Adrenal gland (tissue), 12 donors: Measurements from ENCODE around the gene TNS1. TPM values are rescaled to one million over a fixed set of nuclear protein-coding genes. Genes with fewer than 3 reads are reported as not detected.

Source experiments
- DNase-seq, 7 donors: peaks; one replicate each; pipeline ENCODE4 v3.0.0-alpha.2; 2019 to 2020
- H3K27ac ChIP-seq, 5 donors: fragments of 200-600 bp; sonication (generic) in 4 of 5; 1 replicate in 3 of 5; 2 replicates in 2 of 5; pipeline versions ENCODE4 v1.5.1 to v1.8.0; 2016 to 2020; ENCODE audit warnings: mild to moderate bottlenecking in 1 of 5
- H3K27me3 ChIP-seq: fragments of 200-600 bp; 2 replicates; pipeline ENCODE4 v1.8.0; 2021
- H3K36me3 ChIP-seq, 2 donors: fragments of 200-600 bp; replicated peaks in 1 of 2; 1 replicate in 1 of 2; 2 replicates in 1 of 2; pipeline versions ENCODE4 v1.5.1 to v1.8.0; 2018 to 2022
- H3K4me1 ChIP-seq, 2 donors: fragments of 200-600 bp; replicated peaks in 1 of 2; 1 replicate in 1 of 2; 2 replicates in 1 of 2; pipeline versions ENCODE4 v1.5.1 to v1.8.0; 2018 to 2021
- H3K4me3 ChIP-seq, 4 donors: fragments of 200-600 bp; sonication (generic) in 3 of 4; one replicate each; pipeline ENCODE4 v1.5.1; 2016 to 2018
- H3K9me3 ChIP-seq, 3 donors: fragments of 200-600 bp; sonication (generic) in 1 of 3; replicated peaks in 1 of 3; 1 replicate in 2 of 3; 2 replicates in 1 of 3; pipeline versions ENCODE4 v1.5.1 to v1.8.0; 2016 to 2021
- CTCF ChIP-seq, 6 experiments: fragments of 450-650 bp in 4 of 6; fragments of 200-600 bp in 2 of 6; sonication (generic) in 1 of 6; IDR thresholded peaks; 1 replicate in 5 of 6; 2 replicates in 1 of 6; pipeline versions ENCODE4 v1.5.1 to v1.8.0; 2016 to 2021; ENCODE audit warnings: antibody characterized with exemption in 6 of 6, mild to moderate bottlenecking in 2 of 6, moderate library complexity in 1 of 6
- POLR2A ChIP-seq, 2 donors: fragments of 450-650 bp; IDR thresholded peaks; one replicate each; pipeline ENCODE4 v1.6.1; 2017; ENCODE audit warnings: antibody characterized with exemption in 2 of 2, mild to moderate bottlenecking in 2 of 2, moderate library complexity in 1 of 2
- WGBS, 4 donors: extraction: QIAGEN DNeasy Blood & Tissue Kit in 2 of 4; methylation state at CpG; one replicate each; pipeline versions ENCODE4 v1.1.5 to v1.1.7; 2013 to 2017; 5-methylcytosine and 5-hydroxymethylcytosine counted together
- intact Hi-C, 2 donors: fragments of 100-400 bp; cut with DNase I; formaldehyde crosslinking; loops; one replicate each; pipeline versions ENCODE4 v1.14.1 to v1.15.0; 2022 to 2023
- polyA plus RNA-seq, 3 donors: library from polyadenylated mRNA; stranded (reverse); fragments of 200-250 nt in 2 of 3; fragments of 350-450 nt in 1 of 3; fragmentation: Illumina TruSeq in 1 of 3; extraction: RNeasy Lipid Tissue Mini Kit (QIAGEN cat#74804) in 1 of 3; gene quantifications; one replicate each; pipeline ENCODE4 v1.2.3, GENCODE V29; 2013 to 2014
- total RNA-seq, 9 donors: library from RNA; depleted of rRNA in 4 of 9; stranded (reverse); fragments of >200 nt in 4 of 9; fragments of 120-200 nt in 1 of 9; fragmentation: NEBNext Ultra II Directional in 1 of 9; extraction: Animal tissue kit (Norgen Biotek cat#: 25700) in 1 of 9; gene quantifications; one replicate each; pipeline versions ENCODE4 v1.1.0 to v1.2.4, GENCODE V29; 2013 to 2023
- donor health status: healthy with polysubstance abuse.
- donor health status: Bipolar disorder and iron deficiency.
- donor health status: DM: yes; HTN: yes; CAD: no.
- donor health status: DM: no; HTN: no; CAD: no.
- donor health status: DM: no; HTN: no; CAD: no.
- donor health status: DM: yes; HTN: yes; CAD: no.

The TNS1 gene
- total and polyA plus RNA-seq, 12 donors, result 34.1 to 341 (median 252) TPM

- TF ChIP-seq POLR2A (IDR thresholded peaks at IDR 0.05) (no peak), CTCF (IDR thresholded peaks at IDR 0.05) (no peak)
- 50 to 62% (median 55%) methylated on average over 9 to 23 of the region's 23 CpGs for WGBS, 4 donors
- H3K4me3 ChIP-seq, result no peak overlapping the region
Measured at GRCh38 chr2:217897816-217898806, 104.7 kb downstream of the TNS1 start.

GRCh38 chr2:217897091-217897715 lies 105.6 kb downstream of the TNS1 start:
- H3K36me3 ChIP-seq, result peaks cover 0 to 86% of the 10 kb centered on the region in 2 donors
- whole genome bisulfite sequencing, 4 donors, result 56 to 74% (median 67%) methylated on average over 8 to 9 of the region's 9 CpGs
- H3K27me3 ChIP-seq, result no peaks in the 10 kb centered on the region
- DNase-seq, result peak in 1 of 7 donors; percentile 25
- H3K4me3 ChIP-seq, result no peak overlapping the region
- intact Hi-C loops, result loop anchor here in 1 of 2 donors (5.0 kb wide), 1 partner anchor 90 kb away; no protein-coding TSS in a partner anchor
- TF ChIP-seq CTCF (IDR thresholded peaks at IDR 0.05), result no peak
- TF ChIP-seq POLR2A (IDR thresholded peaks at IDR 0.05), result no peak
- no peaks in the 10 kb centered on the region for H3K9me3 ChIP-seq
- peaks cover 35 to 50% of the 10 kb centered on the region in 2 donors for H3K4me1 ChIP-seq
- H3K27ac ChIP-seq, result peak overlapping the region in 4 of 5 donors; percentile 45 to 98 (median 92)

More at GRCh38 chr2:217897816-217898806, 104.7 kb downstream of the TNS1 start:
- peaks cover 44 to 59% of the 10 kb centered on the region in 2 donors for H3K4me1 ChIP-seq
- intact Hi-C loops, result loop anchor here in 1 of 2 donors (5.0 kb wide), 1 partner anchor 89 kb away; no protein-coding TSS in a partner anchor
- peak overlapping the region; percentile 27 to 98 (median 88) for H3K27ac ChIP-seq
- no peaks in the 10 kb centered on the region for H3K9me3 ChIP-seq
- peak in 4 of 7 donors; percentile 54 to 63 (median 56) for DNase-seq
- H3K36me3 ChIP-seq, result peaks cover 0 to 77% of the 10 kb centered on the region in 2 donors
- no peaks in the 10 kb centered on the region for H3K27me3 ChIP-seq

- TF ChIP-seq CTCF (IDR thresholded peaks at IDR 0.05) (no peak), POLR2A (IDR thresholded peaks at IDR 0.05) (no peak)
- Histone ChIP-seq H3K9me3 (no peaks in the 10 kb centered on the region), H3K27ac (peak overlapping the region in 2 of 5 donors; percentile 71 to 82), H3K36me3 (peaks cover 0 to 92% of the 10 kb centered on the region in 2 donors), H3K4me1 (peaks cover 23 to 42% of the 10 kb centered on the region in 2 donors), H3K4me3 (no peak overlapping the region), H3K27me3 (no peaks in the 10 kb centered on the region)
- intact Hi-C loops, result loop anchor here in 1 of 2 donors (5.0 kb wide), 1 partner anchor 92 kb away; no protein-coding TSS in a partner anchor
- no peak for DNase-seq
- 78 to 87% (median 85%) methylated on average over 19 of the region's 19 CpGs for WGBS, 4 donors
Measured at GRCh38 chr2:217895070-217895635, 107.6 kb downstream of the TNS1 start.
